Measurements from ENCODE around the gene CALCB.

The CALCB gene

GRCh38 chr11:15097411-15097810 lies 24.0 kb downstream of the CALCB start:
- Histone ChIP-seq H3K4me1 (peaks cover 0 to 13% (median 2%) of the 10 kb centered on the region in 10 experiments; a peak in 7 of 20 replicates), H3K4me3 (no peak overlapping the region), H3K9me3 (replicated peaks in 1 of 11) (no peaks in the 10 kb centered on the region), H3K27me3 (no peaks in the 10 kb centered on the region), H3K36me3 (no peaks in the 10 kb centered on the region), H4K20me1 (no peaks in the 10 kb centered on the region), H3K27ac (no peak overlapping the region), H3K9ac (no peak overlapping the region), H3K4me2 (no peak overlapping the region)
- no peak for TF ChIP-seq Cebpa-rat (IDR thresholded peaks at IDR 0.05)

GRCh38 chr11:15099267-15099666 lies 25.9 kb downstream of the CALCB start:
- H3K4me1 ChIP-seq = no peaks in the 10 kb centered on the region
- H3K4me2 ChIP-seq = no peak overlapping the region
- no peaks in the 10 kb centered on the region for H3K27me3 ChIP-seq
- H4K20me1 ChIP-seq = no peaks in the 10 kb centered on the region
- TF ChIP-seq Cebpa-rat (IDR thresholded peaks at IDR 0.05) = no peak
- peaks cover 10 to 18% (median 16%) of the 10 kb centered on the region in 11 experiments; a peak in 19 of 22 replicates for H3K9me3 ChIP-seq (replicated peaks in 1 of 11)
- no peak overlapping the region for H3K4me3 ChIP-seq
- H3K27ac ChIP-seq = no peak overlapping the region
- H3K36me3 ChIP-seq = no peaks in the 10 kb centered on the region
- no peak overlapping the region for H3K9ac ChIP-seq

- H3K4me3 ChIP-seq = no peak overlapping the region
- peaks cover 0 to 8% (median 8%) of the 10 kb centered on the region in 10 experiments; a peak in 16 of 20 replicates for H3K4me1 ChIP-seq
- H3K36me3 ChIP-seq = no peaks in the 10 kb centered on the region
- H3K9ac ChIP-seq = no peak overlapping the region
- H3K27me3 ChIP-seq = no peaks in the 10 kb centered on the region
- H3K9me3 ChIP-seq (replicated peaks in 1 of 11) = peaks cover 11 to 26% (median 21%) of the 10 kb centered on the region in 11 experiments; a peak in 19 of 22 replicates
- H4K20me1 ChIP-seq = no peaks in the 10 kb centered on the region
- H3K4me2 ChIP-seq = no peak overlapping the region
- TF ChIP-seq Cebpa-rat (IDR thresholded peaks at IDR 0.05) = no peak
- H3K27ac ChIP-seq = no peak overlapping the region; a peak in 1 of 22 replicates
These were observed 27.8 kb downstream of the CALCB start for GRCh38 chr11:15101072-15101709.

- H3K4me3 ChIP-seq = no peak overlapping the region
- peaks cover 17 to 38% (median 37%) of the 10 kb centered on the region in 10 experiments for H3K4me1 ChIP-seq
- peaks cover 11 to 26% (median 21%) of the 10 kb centered on the region in 11 experiments; a peak in 19 of 22 replicates for H3K9me3 ChIP-seq (replicated peaks in 1 of 11)
- no peak overlapping the region for H3K9ac ChIP-seq
- TF ChIP-seq Cebpa-rat (IDR thresholded peaks at IDR 0.05) = no peak
- H3K27me3 ChIP-seq = no peaks in the 10 kb centered on the region
- H4K20me1 ChIP-seq = no peaks in the 10 kb centered on the region
- H3K36me3 ChIP-seq = no peaks in the 10 kb centered on the region
- H3K27ac ChIP-seq = no peak overlapping the region
- no peak overlapping the region for H3K4me2 ChIP-seq
These were observed 30.8 kb downstream of the CALCB start for GRCh38 chr11:15104166-15104565.

GRCh38 chr11:15106201-15106965 lies 33.0 kb downstream of the CALCB start:
- Histone ChIP-seq H3K4me2 (peak overlapping the region; percentile 13 to 98 (median 75); a peak in 15 of 22 replicates), H3K4me1 (peaks cover 17 to 60% (median 59%) of the 10 kb centered on the region in 10 experiments), H3K27ac (peak overlapping the region in 7 of 11 experiments; percentile 1 to 97 (median 91); a peak in 10 of 22 replicates)

GRCh38 chr11:15107730-15108515 lies 34.5 kb downstream of the CALCB start:
- peaks cover 19 to 75% (median 74%) of the 10 kb centered on the region in 10 experiments for H3K4me1 ChIP-seq
- no peak overlapping the region for H3K4me3 ChIP-seq
- H3K27ac ChIP-seq = peak overlapping the region in 9 of 11 experiments; percentile 32 to 97 (median 91); a peak in 16 of 22 replicates
- no peaks in the 10 kb centered on the region for H3K27me3 ChIP-seq
- no peak for TF ChIP-seq Cebpa-rat (IDR thresholded peaks at IDR 0.05)
- H3K4me2 ChIP-seq = peak overlapping the region; percentile 72 to 98 (median 87)
- H3K9ac ChIP-seq = peak overlapping the region in 1 of 11 experiments; percentile 26; a peak in 3 of 22 replicates
- H4K20me1 ChIP-seq = no peaks in the 10 kb centered on the region
- H3K36me3 ChIP-seq = no peaks in the 10 kb centered on the region
- peaks cover 11 to 23% (median 18%) of the 10 kb centered on the region in 11 experiments; a peak in 19 of 22 replicates for H3K9me3 ChIP-seq (replicated peaks in 1 of 11)

More at GRCh38 chr11:15106201-15106965, 33.0 kb downstream of the CALCB start:
- Histone ChIP-seq H3K36me3 (no peaks in the 10 kb centered on the region), H3K4me3 (no peak overlapping the region), H4K20me1 (no peaks in the 10 kb centered on the region), H3K9me3 (replicated peaks in 1 of 11) (peaks cover 11 to 26% (median 21%) of the 10 kb centered on the region in 11 experiments; a peak in 19 of 22 replicates), H3K9ac (no peak overlapping the region), H3K27me3 (no peaks in the 10 kb centered on the region)
- TF ChIP-seq Cebpa-rat (IDR thresholded peaks at IDR 0.05) = no peak

GRCh38 chr11:15108592-15109130 lies 35.3 kb downstream of the CALCB start:
- no peaks in the 10 kb centered on the region for H3K36me3 ChIP-seq

GRCh38 chr11:15109602-15110001 lies 36.2 kb downstream of the CALCB start:
- Histone ChIP-seq H3K4me3 (no peak overlapping the region), H3K27me3 (peaks cover 0 to 4% (median 0%) of the 10 kb centered on the region in 11 experiments; a peak in 3 of 22 replicates), H4K20me1 (no peaks in the 10 kb centered on the region), H3K36me3 (no peaks in the 10 kb centered on the region), H3K27ac (peak overlapping the region in 6 of 11 experiments; percentile 88 to 97 (median 94); a peak in 12 of 22 replicates), H3K4me2 (peak overlapping the region in 9 of 11 experiments; percentile 18 to 98 (median 90); a peak in 16 of 22 replicates), H3K9ac (no peak overlapping the region), H3K4me1 (peaks cover 36 to 91% (median 89%) of the 10 kb centered on the region in 10 experiments), H3K9me3 (replicated peaks in 1 of 11) (peaks cover 0 to 6% (median under 1%) of the 10 kb centered on the region in 11 experiments; a peak in 8 of 22 replicates)
- TF ChIP-seq Cebpa-rat (IDR thresholded peaks at IDR 0.05) = no peak

More at GRCh38 chr11:15108592-15109130, 35.3 kb downstream of the CALCB start:
- TF ChIP-seq Cebpa-rat (IDR thresholded peaks at IDR 0.05) = no peak
- Histone ChIP-seq H4K20me1 (no peaks in the 10 kb centered on the region), H3K9ac (0 out of 22 replicates have a peak overlapping the region, but pooled peaks of 1 of the 11 experiments have one; percentile 26), H3K4me1 (peaks cover 26 to 81% (median 79%) of the 10 kb centered on the region in 10 experiments), H3K27ac (peak overlapping the region in 8 of 11 experiments; percentile 51 to 97 (median 92); a peak in 13 of 22 replicates), H3K4me2 (peak overlapping the region in 10 of 11 experiments; percentile 72 to 98 (median 88); a peak in 21 of 22 replicates), H3K27me3 (no peaks in the 10 kb centered on the region), H3K9me3 (replicated peaks in 1 of 11) (peaks cover 7 to 16% (median 10%) of the 10 kb centered on the region in 11 experiments; a peak in 18 of 22 replicates), H3K4me3 (no peak overlapping the region)

Data from BLaER1 treated with 17β-estradiol and CSF1 and Interleukin-3, amounts not matched to agents 10 nM and 100 nM (cell line).